Eye (tissue), 1 donor: ENCODE measurements around the gene ZNF365.
"Not testable (repeated sequence)": the region's sequence is repeated elsewhere in the genome, so short reads cannot be mapped to it uniquely, and the experiment has no call there.

ENCODE experiments used
- DNase-seq: peaks from one replicate; pipeline ENCODE4 v3.0.0-alpha.2; 2015

The ZNF365 gene

GRCh38 chr10:62378877-62379276 lies 4.7 kb downstream of the ZNF365 start:
- not testable (repeated sequence) for DNase-seq

DNA sequence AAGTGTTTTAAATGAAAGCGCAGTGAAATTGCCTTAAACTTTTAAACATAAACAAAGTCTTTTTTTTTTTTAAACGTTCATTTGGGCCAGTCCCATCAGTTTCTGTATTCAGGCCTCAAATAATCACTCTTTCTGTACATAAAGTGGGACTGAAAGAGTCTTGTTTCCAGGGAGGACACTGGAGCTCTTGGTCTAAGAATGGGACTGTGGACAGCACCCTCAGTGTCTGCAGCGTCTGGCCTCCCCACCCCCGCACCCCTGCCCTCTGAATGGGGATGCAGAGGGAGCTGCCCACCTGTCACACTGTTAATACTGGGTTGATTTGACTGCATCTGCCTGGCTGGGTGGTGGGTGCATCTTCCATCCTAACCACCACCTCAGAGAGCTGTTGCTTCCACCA lies 5.2 kb downstream of the ZNF365 start:
- no peak for DNase-seq

DNA sequence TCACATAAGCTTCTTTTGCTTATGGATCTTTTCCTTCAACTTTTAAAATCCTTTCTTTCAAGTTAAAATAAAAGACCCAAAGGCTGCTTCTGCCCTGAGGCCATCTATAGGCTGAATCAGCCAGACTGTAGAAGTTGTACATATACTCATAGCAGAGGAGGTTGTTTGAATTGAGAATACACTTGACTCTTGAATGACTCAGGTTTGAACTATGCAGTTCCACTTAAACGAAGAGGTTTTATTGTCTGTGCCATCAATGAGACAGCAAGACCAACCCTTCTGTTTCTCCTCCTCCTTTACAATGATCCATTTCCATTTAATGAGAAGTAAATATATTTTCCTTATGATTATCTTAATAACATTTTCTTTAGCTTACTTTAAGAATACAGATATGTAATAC lies 5.8 kb downstream of the ZNF365 start:
- no peak for DNase-seq

DNA sequence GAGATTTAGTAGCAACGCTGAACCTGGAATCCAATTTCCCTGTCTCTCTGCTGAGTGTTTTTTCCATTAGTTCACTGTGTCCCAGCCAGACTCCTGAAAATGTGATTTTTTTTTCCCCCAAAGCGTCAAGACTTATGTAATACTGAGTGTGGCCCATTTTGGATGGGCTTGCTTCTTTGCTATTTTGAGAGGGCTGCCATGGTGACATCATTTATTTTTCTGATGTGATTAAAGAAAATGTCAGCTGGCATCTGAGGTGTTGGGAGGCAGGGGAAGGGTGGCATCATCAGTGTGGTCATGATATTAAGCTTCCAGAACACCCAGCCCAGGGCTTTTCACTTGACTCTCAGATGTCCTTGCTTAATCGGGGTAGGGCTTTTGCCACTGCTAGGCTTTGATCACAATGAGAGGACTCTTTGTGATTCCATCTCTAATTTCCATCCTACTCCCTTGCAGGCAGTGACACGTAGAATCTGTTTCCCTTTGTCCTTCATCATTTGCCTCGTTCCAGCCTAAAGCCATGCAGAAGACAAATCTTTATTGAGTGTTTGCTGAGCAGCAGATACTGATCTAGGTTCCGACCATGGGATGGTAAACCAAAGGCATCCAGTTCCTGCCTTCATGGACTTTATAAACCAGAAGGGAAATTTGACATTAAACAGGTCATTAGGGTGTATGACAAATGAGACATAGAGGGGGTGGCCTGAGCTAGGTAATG lies 7.4 kb downstream of the ZNF365 start:
- DNase-seq = no peak

GRCh38 chr10:62382831-62383230 lies 8.7 kb downstream of the ZNF365 start:
- no peak for DNase-seq

DNA sequence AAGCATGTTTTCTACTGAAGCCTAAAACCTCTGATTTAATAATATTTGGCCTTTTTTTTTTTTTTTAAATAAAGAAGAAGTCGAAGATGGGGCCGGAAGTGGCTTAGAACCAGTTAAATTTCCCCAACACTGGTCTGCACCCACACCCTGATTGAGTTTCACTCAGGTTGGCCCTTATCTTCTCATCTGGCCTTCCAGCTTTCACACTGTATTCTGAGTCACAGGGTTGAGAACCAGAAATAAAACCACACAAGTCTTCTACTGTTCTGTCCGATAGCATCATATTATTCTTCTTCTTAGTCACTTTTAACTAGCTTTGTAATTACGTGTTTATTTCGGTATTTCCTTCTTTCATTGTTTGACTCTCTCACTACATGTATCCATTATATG lies 9.9 kb downstream of the ZNF365 start:
- no peak for DNase-seq

GRCh38 chr10:62384447-62385081 lies 10.4 kb downstream of the ZNF365 start:
- DNase-seq = no peak

DNA sequence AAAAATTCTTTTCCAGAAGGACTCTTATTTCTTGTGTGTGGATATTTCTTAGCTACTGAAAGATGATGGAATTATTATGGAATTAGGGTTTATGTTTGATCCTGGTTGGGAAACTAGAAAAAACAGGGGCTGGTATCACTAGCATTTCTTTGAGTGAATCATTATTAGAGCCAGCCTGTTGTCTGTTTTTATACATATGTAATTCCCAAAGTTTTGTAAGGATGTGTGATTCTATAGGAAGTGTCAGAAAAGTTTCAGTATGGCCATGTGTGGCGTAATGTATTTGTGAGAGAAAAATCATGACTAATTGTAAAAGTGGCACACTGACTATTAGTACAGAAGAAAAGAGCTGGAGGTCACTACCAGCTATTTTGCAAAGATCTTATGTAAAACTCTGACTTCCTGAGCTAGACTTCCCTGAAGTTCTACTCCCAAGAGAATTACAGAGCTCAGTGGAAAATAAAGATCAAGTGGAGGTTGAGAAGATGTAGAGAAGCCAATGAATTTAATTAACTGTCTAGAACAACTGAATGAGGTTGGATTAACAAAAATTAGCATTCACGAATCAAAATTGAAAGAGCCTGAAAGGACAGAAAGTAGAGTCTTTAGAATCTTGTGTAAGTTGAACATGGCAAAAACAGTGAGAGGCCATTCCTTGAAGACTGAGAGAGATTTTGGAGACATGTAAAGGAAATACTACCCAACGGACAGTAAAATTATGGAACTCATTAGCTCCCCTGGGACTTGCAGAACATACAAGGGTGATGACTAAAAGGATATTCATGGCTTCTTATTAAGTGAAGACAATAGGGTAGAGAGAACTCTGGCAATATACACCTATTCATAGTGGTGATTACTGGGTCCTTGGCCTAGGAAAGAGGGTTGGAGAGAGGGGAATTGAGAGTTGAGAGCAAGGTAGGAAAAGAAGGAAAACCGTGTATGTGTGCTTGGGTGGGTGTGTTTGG lies 12.5 kb downstream of the ZNF365 start:
- DNase-seq = no peak

DNA sequence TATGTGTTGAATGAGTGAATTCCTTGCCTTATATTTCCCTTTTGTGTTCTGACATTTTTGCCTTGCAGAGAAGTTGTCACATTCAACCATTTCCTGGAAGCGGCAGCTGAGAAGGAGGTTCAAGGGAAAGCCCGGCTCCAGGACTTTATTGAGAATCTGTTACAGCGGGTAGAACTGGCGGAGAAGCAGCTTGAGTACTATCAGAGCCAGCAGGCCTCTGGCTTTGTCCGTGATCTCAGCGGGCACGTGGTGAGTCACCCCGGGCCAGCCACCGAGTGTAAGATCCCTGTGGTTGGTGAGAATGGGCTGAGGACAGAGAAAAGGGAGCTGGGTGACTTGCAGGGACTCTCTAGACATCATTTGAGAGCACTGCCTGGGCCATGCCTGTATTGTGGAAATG lies 14.2 kb downstream of the ZNF365 start:
- no peak for DNase-seq

- no peak for DNase-seq
These were observed 16.5 kb downstream of the ZNF365 start for GRCh38 chr10:62390497-62391176.

- DNase-seq = no peak
These were observed 19.1 kb downstream of the ZNF365 start for GRCh38 chr10:62393237-62393636.

DNA sequence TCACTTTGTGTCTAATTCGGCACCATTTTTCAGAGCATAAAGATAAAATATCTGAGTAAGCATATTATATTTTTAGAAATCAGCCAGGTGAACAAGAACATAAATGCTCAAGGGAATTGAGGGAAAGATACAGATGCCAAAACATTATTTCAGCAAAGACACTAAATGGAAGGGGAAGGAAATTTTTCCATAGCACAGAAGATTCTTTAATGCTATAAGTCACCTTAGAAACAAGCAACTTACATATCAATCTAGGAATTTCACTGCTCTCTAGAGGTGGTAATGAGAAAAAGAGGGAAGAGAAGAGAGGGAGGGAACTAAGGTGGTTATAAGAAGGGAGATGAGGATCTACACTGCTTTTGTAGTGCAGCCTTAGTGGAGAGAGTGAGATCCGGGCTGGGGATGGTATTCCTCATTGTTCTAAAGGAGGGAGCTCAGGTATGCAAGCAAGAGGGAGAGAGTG lies 20.4 kb downstream of the ZNF365 start:
- no peak for DNase-seq

DNA sequence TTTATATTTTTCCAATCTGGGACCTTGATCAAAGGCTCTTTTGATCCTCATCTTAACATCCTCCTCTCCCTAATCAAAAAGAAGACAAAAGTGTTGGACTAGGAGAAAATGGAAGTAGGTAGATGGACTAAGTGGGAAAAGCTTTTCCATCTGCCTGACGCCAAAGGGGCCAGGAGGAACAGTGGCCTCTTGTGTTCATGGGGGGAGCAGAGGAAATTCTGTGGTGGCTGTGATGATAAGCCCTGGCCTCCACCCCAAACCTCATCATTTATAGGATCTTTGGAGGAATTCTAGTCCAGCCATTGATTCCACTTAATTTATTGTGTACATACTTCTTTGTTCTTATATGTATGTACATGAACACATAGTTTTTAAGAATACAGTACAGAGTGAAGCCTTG lies 21.7 kb downstream of the ZNF365 start:
- no peak for DNase-seq

DNA sequence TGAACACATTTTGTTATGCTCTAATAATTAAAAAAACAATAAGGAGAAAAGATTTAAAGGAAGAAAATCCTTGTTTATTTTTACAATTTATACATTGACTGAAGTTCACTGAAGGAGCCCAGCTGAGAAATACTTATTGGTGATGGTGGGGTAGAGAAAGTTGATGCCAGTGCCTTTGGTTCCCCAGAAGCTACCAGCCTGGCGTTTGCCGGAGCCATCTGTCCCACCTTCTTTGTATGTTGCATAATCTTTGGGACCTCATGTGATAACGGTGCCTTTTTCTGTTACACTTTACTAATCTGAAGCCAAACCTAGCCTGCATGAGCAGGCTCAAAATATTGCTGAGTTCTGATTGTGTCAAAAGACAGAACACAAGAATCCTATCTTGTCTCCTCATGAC lies 22.7 kb downstream of the ZNF365 start:
- DNase-seq = no peak

DNA sequence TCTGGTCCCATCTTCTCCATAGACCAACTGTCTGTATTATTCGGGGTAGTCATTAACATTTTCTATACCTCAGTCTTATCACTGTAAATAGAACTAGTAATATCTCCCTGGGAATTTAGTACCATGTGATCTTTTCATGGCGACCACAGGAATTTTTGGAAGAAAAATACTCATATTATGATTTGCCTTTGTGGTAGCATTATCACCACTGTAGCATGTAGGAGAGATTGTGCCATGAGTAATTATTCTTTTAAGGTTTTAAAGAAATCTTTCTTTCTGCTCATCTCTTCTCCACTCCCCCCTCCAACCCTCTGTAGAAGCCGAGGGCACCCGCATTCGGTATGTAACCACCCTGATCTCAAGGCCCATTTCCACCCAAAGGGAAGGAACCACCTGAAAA lies 25.0 kb downstream of the ZNF365 start:
- DNase-seq = no peak

DNA sequence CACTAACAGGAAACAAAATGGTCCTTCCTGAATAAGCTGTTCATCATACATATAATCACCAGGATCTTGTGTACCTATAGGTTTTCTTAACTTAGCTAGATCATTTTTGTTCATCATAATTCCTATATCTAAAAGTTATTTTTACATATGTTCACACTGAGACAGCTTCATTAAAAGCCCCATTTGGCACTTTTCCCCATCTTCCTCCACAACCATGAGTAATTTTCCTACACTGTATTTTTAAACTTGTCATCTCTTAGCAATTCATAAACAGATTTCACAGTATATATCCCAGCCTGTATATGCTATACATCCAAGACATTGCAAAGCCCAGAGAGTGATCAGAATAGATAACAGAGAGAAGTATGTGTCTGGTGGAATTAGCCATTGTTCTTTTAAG lies 28.3 kb downstream of the ZNF365 start:
- DNase-seq = no peak

DNA sequence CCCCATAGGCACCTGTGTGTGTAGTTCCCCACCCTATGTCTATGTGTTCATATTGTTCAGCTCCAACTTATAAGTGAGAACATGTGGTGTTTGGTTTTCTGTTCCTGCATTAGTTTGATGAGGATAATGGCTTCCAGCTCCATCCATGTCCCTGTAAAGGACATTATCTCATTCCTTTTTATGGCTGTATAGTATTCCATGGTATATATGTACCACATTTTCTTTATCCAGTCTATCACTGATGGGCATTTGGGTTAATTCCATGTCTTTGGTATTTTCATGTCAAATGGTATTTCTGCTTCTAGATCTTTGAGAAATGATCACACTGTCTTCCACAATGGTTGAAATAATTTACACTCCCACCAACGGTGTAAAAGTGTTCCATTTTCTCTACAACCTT lies 36.4 kb downstream of the ZNF365 start:
- DNase-seq = not testable (repeated sequence)

DNA sequence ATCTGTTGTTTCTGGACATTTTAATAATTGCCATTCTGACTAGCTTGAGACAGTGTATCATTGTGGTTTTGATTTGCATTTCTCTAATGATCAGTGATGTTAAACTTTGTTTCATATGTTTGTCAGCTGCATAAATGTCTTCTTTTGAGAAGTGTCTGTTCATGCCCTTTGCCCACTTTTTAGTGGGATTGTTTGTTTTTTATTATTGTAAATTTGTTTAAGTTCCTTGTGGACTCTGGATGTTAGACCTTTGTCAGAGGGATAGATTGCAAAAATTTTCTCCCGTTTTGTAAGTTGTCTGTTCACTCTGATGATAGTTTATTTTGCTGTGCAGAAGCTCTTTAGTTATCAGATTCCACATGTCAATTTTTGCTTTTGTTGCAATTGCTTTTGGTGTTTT lies 36.8 kb downstream of the ZNF365 start:
- DNase-seq = not testable (repeated sequence)

DNA sequence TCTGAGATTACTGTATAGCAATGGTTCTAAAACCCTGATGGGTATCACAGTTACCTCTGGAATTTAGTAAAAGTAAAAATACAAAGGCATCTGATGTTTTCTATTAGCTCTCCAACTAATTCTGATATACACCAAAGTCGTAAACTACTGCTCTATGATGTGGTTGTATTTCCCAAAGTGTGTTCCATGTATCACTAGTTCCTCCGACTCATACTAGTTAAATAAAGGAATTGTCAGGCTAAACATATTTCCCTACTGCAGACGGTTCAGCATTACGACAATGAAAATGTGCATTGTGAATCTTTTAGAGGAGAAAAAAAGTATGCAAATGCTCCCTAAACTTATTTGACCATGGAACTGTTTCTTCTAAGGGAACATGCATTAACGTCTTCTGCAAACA lies 38.9 kb downstream of the ZNF365 start:
- no peak for DNase-seq

DNA sequence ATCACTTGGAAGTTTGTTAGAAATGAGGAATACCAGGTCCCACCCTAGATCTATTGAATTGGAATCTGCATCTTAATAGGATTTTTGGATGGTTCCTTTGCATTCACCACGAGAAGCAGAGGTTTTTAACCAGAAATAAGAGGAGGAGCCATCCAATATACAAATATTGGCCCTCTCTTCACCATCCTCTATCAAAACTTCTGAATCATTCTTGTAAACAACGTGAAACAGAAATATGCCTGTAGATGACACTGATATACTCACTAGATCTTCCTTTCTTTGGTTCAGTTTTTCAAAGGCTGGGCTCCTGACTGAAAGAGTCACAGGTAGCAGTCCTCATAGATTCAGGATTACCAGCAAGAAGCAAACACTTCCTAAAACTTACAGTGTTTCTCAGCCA lies 39.5 kb downstream of the ZNF365 start:
- DNase-seq = no peak

- no peak for DNase-seq
These were observed 40.2 kb downstream of the ZNF365 start for GRCh38 chr10:62414359-62414758.

GRCh38 chr10:62422068-62422590 lies 48.0 kb downstream of the ZNF365 start:
- no peak for DNase-seq

DNA sequence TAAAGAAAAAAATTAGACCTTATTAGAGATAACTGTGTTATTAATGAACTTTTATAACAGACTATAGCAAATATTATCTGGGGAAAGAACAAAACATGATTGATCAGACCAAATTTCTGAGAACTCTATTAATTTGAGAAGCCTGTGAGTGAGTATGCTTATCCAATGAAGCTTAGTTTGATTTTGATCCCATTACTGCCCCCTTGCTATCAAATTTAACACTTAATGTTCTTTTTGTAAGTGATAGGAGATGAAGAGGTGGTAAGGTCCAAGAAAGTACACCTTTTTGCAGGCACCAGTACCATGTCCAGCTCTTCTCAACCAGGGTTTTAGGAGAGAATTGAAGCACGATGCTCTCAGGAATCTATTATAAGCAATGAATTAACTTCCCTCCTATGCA lies 49.9 kb downstream of the ZNF365 start:
- no peak for DNase-seq
